ENCODE results near the gene KDM7A.

DNA sequence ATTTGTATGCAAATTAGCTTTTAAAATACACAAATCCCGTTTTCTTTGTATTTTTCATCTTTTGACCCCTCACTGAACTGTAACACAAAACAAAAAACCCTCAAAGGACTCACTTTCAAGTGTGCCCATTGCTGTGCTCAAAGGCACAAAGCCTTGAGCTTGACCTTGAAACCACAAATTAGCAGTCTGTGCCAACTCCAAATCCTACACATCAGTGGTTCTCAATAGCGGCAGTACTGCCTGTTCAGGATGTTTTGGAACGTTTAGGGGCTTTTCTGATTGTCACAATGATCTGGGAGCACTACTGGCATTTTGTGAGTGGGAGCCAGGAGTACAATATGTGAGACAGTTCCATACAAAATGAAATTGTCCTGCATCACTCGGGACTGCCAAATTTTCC lies 55.5 kb downstream of the KDM7A start:
- TF ChIP-seq CTCF (IDR thresholded peaks at IDR 0.05) (no peak), POLR2A (IDR thresholded peaks at IDR 0.05) (no peak)
